ENCODE data around the gene ZCCHC9.

GRCh38 chr5:81256766-81257165, 44.6 kb upstream of the ZCCHC9 start:
- TF ChIP-seq EP300 (IDR thresholded peaks at IDR 0.05) (no peak), POLR2A (IDR thresholded peaks at IDR 0.05) (no peak)

Data from gastroesophageal sphincter (tissue), 2 donors.